Measurements from ENCODE around the gene FUT6.

The FUT6 gene

GRCh38 chr19:5804516-5805461, 34.7 kb downstream of the FUT6 start, which contains the start of gene NRTN:
Gene NRTN (plus strand): TSS chr19:5805067. CDS start chr19:5824166, 19,099 bp downstream.
- DNase-seq: no peak

- peak; percentile 81 to 83 for DNase-seq
Measured at GRCh38 chr19:5803752-5804515, 35.6 kb downstream of the FUT6 start.

GRCh38 chr19:5803441-5803751, 36.1 kb downstream of the FUT6 start:
- no peak for DNase-seq

GRCh38 chr19:5801796-5802619, 37.5 kb downstream of the FUT6 start:
- DNase-seq: no peak

GRCh38 chr19:5800361-5801270, 38.9 kb downstream of the FUT6 start:
- no peak for DNase-seq

- peak in 1 of 2 donors; percentile 16 for DNase-seq
Measured at GRCh38 chr19:5799247-5800241, 40.0 kb downstream of the FUT6 start.

- DNase-seq: no peak
Measured at GRCh38 chr19:5798244-5798643, 41.3 kb downstream of the FUT6 start.

GRCh38 chr19:5795382-5795919, 44.1 kb downstream of the FUT6 start:
- DNase-seq: no peak

- no peak for DNase-seq
Measured at GRCh38 chr19:5793188-5793587, 46.3 kb downstream of the FUT6 start.

GRCh38 chr19:5792224-5792623, 47.3 kb downstream of the FUT6 start:
- DNase-seq: no peak

GRCh38 chr19:5790559-5791520, 48.7 kb downstream of the FUT6 start, which contains the start of gene DUS3L:
Gene DUS3L (minus strand): TSS chr19:5791163. CDS start chr19:5791141, 22 bp downstream.
- peak; percentile 95 for DNase-seq

GRCh38 chr19:5789886-5790558, 49.5 kb downstream of the FUT6 start:
- no peak for DNase-seq

GRCh38 chr19:5789351-5789761, 50.1 kb downstream of the FUT6 start:
- no peak for DNase-seq

- no peak for DNase-seq
Measured at GRCh38 chr19:5788422-5788821, 51.1 kb downstream of the FUT6 start.

- no peak for DNase-seq
Measured at GRCh38 chr19:5787409-5788182, 51.9 kb downstream of the FUT6 start.

GRCh38 chr19:5786593-5787408, 52.7 kb downstream of the FUT6 start:
- no peak for DNase-seq

- no peak for DNase-seq
Measured at GRCh38 chr19:5785423-5785822, 54.1 kb downstream of the FUT6 start.

All from bone marrow (tissue), 2 donors.